ENCODE results near the gene PLEKHG1. TPM values are rescaled to one million over a fixed set of nuclear protein-coding genes. Genes with fewer than 3 reads are reported as not detected.

The PLEKHG1 gene
- total RNA-seq, 2 experiments from 2014 or later: 0.76 to 1.8 TPM

DNA sequence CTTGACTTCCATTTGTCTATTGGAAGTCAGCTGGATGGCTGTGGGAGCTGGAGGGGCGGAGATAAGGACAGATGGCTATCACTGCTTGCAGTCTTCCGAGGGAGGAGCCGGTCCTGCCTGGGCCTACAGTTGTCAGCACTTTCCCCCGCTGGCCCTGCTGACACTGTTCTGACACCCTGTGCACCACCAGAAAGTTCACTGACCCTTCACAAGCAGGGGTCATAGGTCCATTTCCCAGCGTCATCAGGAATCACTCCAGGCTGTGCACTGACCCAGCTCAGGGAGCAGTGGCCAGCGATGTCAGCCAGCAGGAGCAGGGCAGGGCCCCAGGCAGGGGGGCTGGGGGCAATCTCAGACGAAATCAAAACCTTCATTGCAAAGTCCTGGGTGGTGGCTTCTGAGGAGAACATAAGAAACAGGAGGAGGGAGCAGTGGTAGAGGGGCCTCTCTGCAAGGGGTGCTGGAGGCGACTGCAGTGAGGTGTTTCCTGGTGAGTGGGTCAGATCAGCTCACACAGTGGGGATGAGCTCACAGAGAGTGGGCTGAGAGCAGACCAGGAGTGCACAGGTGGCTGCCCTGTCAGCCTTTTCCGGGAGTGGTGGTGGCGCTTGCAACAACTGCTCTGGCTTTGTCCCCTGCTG lies 26.5 kb upstream of the PLEKHG1 start:
- Mint-ChIP-seq H3K9me3 (ENCODE audit: insufficient read depth) (no peaks in the 10 kb centered on the region), H3K4me3 (no peak overlapping the region), H3K27me3 (ENCODE audit: low read depth) (peaks cover 28% of the 10 kb centered on the region), H3K36me3 (ENCODE audit: low read depth) (no peaks in the 10 kb centered on the region), H3K27ac (no peak overlapping the region), H3K4me1 (ENCODE audit: low read depth) (peaks cover 2% of the 10 kb centered on the region)
- ChIA-PET POLR2A (no interaction called here), CTCF (no interaction called here)
- ATAC-seq (no peak), DNase-seq (no peak)

DNA sequence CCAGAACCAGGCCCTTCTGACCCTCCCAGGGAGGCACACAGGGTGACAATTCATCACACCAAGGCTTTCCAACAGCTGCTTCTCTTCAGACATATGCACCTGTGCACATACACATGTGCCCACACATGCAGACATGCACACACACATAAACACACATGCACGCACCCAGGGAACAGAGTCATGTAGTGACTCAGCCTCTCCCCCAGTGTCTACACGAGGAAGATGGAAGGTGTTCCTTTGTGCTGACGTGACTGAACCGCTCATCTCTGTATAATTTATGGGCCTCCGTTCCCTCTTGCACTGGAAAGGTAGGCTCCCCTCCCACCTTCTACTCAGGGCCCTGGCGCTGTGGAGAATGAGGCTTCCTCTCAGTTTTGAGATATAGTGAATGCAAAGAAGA lies 23.8 kb upstream of the PLEKHG1 start:
- no peaks in the 10 kb centered on the region for H3K9me3 Mint-ChIP-seq (ENCODE audit: insufficient read depth)
- POLR2A ChIA-PET: no interaction called here
- no peaks in the 10 kb centered on the region for H3K36me3 Mint-ChIP-seq (ENCODE audit: low read depth)
- H3K27ac Mint-ChIP-seq: no peak overlapping the region
- ATAC-seq: no peak
- DNase-seq: no peak
- CTCF ChIA-PET: no interaction called here
- H3K27me3 Mint-ChIP-seq (ENCODE audit: low read depth): peaks cover 20% of the 10 kb centered on the region
- H3K4me1 Mint-ChIP-seq (ENCODE audit: low read depth): peaks cover 2% of the 10 kb centered on the region
- no peak overlapping the region for H3K4me3 Mint-ChIP-seq

DNA sequence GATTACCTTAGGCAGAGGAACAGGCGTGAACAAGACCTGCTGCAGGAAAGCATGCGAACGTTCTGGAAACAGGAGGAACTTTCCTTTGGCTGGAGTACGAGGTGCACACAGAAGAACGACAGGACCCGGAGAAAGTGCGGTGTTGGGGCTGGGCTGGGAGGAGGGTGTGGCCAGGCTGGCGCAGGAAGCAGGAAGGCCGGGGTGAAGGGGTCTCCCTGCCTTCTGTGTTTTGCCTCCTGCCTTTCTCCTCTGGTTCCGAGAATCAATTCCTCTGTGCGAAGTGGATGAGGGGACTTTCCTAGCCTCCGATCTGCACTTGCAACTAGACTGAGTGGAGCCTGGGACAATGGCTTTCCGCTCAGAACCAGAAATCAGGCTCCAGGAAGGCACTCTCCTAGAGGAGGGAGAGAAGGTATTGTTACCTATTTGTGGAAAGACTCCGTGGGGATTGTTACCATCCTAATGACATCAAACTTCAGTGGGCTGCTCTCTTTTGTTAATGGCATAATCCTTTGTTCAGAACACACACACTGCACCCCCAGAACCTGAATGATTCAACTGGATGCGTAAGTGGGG lies 22.9 kb upstream of the PLEKHG1 start:
- ChIA-PET CTCF (no interaction called here), POLR2A (no interaction called here)
- Mint-ChIP-seq H3K4me3 (no peak overlapping the region), H3K9me3 (ENCODE audit: insufficient read depth) (no peaks in the 10 kb centered on the region), H3K27me3 (ENCODE audit: low read depth) (peaks cover 19% of the 10 kb centered on the region), H3K27ac (no peak overlapping the region), H3K36me3 (ENCODE audit: low read depth) (no peaks in the 10 kb centered on the region), H3K4me1 (ENCODE audit: low read depth) (peaks cover 2% of the 10 kb centered on the region)
- DNase-seq: no peak
- no peak for ATAC-seq

DNA sequence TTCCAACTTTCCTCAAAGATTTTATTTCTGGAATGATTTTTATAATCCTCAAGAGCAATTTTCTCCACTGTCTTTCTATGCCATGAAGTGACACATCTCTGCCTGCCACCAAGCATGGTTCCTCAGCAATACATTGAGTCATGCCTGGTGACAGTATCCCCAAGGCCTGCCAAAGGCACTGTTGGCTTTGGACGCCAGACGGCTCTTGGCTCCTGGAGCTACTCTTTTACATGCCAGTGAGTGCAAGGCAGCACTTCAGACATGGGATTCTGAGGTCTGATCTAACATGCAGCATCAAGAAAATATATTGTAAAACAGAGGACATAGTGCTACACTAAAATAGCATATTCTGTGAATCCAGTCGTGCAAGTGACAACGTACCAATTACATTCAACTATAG lies 20.1 kb upstream of the PLEKHG1 start:
- ATAC-seq (no peak), DNase-seq (no peak)
- no peaks in the 10 kb centered on the region for H3K36me3 Mint-ChIP-seq (ENCODE audit: low read depth)
- H3K4me3 Mint-ChIP-seq: no peak overlapping the region
- peaks cover 1% of the 10 kb centered on the region for H3K27me3 Mint-ChIP-seq (ENCODE audit: low read depth)
- ChIA-PET POLR2A (no interaction called here), CTCF (no interaction called here)
- peaks cover under 1% of the 10 kb centered on the region for H3K4me1 Mint-ChIP-seq (ENCODE audit: low read depth)
- H3K9me3 Mint-ChIP-seq (ENCODE audit: insufficient read depth): no peaks in the 10 kb centered on the region
- H3K27ac Mint-ChIP-seq: no peak overlapping the region

DNA sequence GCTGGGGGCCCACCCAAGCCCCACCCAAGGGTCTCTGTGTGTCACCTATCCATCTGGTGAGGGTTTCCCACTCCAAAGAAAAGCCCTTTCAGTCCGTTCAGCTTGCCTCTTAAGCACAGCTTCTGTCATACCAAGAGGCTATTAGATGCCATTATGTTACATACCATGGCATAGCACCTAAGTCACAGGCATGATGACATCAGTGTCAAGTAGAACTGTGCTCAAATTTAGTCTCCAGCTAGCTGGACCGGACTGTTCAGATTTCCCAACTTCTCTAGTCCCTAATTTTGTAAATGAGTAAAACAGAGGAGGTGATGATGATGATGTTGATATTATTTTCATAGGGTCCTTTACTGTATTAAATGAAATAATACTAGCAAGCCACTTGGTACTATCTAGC lies 19.2 kb upstream of the PLEKHG1 start:
- Mint-ChIP-seq H3K36me3 (ENCODE audit: low read depth) (no peaks in the 10 kb centered on the region), H3K27ac (no peak overlapping the region), H3K4me1 (ENCODE audit: low read depth) (no peaks in the 10 kb centered on the region), H3K4me3 (no peak overlapping the region), H3K9me3 (ENCODE audit: insufficient read depth) (no peaks in the 10 kb centered on the region), H3K27me3 (ENCODE audit: low read depth) (no peaks in the 10 kb centered on the region)
- ATAC-seq (no peak), DNase-seq (no peak)
- CTCF ChIA-PET: no interaction called here
- POLR2A ChIA-PET: no interaction called here

DNA sequence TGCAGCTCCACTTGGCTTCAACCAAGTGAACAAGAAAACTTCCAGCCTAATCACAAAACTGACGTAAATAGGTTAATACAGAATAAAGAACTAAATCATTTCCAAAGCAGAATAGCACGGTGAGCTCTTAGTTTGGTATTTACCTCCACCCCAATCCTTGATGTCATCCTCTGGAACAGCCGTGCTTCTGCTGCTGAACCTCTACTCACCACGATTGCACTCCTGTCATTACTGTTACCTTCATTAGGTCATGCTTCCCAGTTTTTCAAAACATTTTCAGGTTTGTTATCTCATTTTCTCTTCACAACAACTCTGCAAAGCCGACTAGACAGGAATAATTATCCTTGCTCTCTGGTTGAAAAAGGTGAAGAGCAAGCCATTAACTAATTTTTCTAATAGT lies 15.6 kb upstream of the PLEKHG1 start:
- H3K4me3 Mint-ChIP-seq: no peak overlapping the region
- CTCF ChIA-PET: no interaction called here

DNA sequence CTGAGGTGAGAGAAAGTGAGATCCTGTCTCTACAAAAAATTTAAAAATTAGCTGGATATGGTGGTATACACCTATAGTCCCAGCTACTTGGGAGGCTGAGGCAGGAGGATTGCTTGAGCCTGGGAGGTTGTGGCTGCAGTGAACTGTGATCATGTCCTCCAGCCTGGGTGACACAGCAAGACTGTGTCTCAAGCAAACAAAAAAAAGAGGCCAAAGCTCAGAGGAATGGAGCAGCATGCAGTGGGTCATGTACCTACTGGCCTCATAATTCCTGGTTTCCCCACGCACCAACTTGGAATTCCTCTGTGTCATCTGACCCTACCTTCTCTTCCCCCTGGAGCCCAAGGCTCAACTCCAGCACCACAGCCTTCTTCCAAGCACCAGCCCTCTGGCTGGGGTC lies 15.1 kb upstream of the PLEKHG1 start:
- Mint-ChIP-seq H3K27me3 (ENCODE audit: low read depth) (peaks cover 4% of the 10 kb centered on the region), H3K9me3 (ENCODE audit: insufficient read depth) (no peaks in the 10 kb centered on the region), H3K4me1 (ENCODE audit: low read depth) (no peaks in the 10 kb centered on the region), H3K4me3 (no peak overlapping the region), H3K27ac (no peak overlapping the region), H3K36me3 (ENCODE audit: low read depth) (no peaks in the 10 kb centered on the region)
- no peak for ATAC-seq
- POLR2A ChIA-PET: no interaction called here
- no peak for DNase-seq
- CTCF ChIA-PET: no interaction called here

More for the DNA sequence above, 15.6 kb upstream of the PLEKHG1 start:
- POLR2A ChIA-PET: no interaction called here
- H3K4me1 Mint-ChIP-seq (ENCODE audit: low read depth): no peaks in the 10 kb centered on the region
- no peak for DNase-seq
- H3K36me3 Mint-ChIP-seq (ENCODE audit: low read depth): no peaks in the 10 kb centered on the region
- H3K27ac Mint-ChIP-seq: no peak overlapping the region
- ATAC-seq: no peak
- H3K27me3 Mint-ChIP-seq (ENCODE audit: low read depth): peaks cover 2% of the 10 kb centered on the region
- no peaks in the 10 kb centered on the region for H3K9me3 Mint-ChIP-seq (ENCODE audit: insufficient read depth)

DNA sequence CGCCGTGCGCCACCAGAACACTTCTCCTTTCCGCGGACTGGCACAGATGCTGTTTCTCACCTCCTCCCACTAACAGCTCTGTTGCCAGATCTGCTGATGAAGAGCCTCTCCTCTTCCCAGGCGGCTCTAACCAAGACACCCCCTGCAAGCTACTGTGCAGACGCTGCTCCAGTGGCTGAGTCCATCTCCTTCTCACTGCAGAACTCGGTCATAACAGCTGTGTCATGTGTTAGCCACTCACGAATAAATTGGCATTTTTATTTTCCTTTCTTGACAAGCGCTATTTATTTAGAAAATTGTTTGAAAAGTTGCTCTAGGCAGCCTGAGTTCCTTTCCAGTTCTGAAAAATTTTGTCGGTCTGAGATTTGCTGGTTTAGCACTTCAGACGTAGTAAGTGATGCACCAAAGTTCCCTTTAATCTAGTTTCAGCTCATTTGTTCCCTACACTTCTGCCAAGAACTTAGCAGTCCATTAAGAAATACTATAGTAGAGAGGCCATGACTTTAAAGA lies 12.8 kb upstream of the PLEKHG1 start:
- Mint-ChIP-seq H3K27ac (no peak overlapping the region), H3K4me3 (no peak overlapping the region), H3K27me3 (ENCODE audit: low read depth) (peaks cover 9% of the 10 kb centered on the region), H3K4me1 (ENCODE audit: low read depth) (no peaks in the 10 kb centered on the region), H3K36me3 (ENCODE audit: low read depth) (no peaks in the 10 kb centered on the region), H3K9me3 (ENCODE audit: insufficient read depth) (no peaks in the 10 kb centered on the region)
- DNase-seq (no peak), ATAC-seq (no peak)
- CTCF ChIA-PET: no interaction called here
- POLR2A ChIA-PET: no interaction called here

DNA sequence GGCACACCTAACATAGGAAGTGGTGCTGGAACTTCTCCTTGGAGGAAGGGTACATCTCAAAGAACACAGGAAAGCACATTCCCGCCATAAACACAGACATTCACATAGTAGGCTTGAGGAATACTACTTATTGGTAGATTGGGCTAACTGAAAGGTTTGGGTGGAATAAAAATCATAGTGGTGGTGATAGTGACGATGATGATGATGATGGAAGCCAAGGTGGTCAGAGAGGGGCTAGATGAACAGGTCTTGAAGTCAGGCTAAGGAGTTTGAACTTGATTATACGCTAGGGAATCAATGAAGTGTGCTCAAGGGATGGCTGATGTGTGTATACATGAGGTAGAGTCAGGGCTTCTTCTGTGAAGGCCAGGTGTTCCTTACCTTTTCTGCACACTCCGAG lies 12.0 kb upstream of the PLEKHG1 start:
- Mint-ChIP-seq H3K4me3 (no peak overlapping the region), H3K27me3 (ENCODE audit: low read depth) (peaks cover 14% of the 10 kb centered on the region), H3K9me3 (ENCODE audit: insufficient read depth) (no peaks in the 10 kb centered on the region), H3K36me3 (ENCODE audit: low read depth) (no peaks in the 10 kb centered on the region), H3K27ac (no peak overlapping the region), H3K4me1 (ENCODE audit: low read depth) (no peaks in the 10 kb centered on the region)
- CTCF ChIA-PET: no interaction called here
- ATAC-seq: no peak
- no peak for DNase-seq
- POLR2A ChIA-PET: no interaction called here

DNA sequence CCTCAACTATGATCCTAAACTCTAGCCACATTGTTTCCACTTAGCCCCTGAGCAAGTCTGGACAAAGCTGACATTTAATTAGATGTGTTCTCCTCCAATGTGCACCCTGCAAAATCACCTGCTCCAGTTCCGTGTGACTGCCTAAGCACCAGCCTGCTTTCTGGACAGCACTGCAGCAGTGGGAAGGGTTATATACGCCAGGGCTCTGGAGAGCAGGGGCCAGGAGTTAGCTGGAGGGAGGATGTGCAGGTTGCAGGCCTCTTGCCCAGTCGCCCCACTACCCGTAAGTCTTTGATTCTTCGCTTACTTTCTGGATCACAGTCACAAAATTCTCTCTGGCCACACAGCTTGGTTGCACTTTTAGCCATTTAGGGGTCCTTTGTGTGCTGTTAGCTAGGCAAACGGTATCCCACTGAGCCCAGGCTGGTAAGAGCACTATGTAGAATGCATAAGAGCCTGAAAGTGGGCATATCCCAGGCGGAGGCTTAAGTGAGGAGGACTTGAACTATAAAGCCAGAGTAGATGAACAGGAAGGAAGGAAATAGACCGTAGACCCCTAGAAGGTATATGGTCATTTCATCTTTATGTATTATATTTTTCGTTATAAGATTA lies 10.7 kb upstream of the PLEKHG1 start:
- no peaks in the 10 kb centered on the region for H3K36me3 Mint-ChIP-seq (ENCODE audit: low read depth)
- H3K27ac Mint-ChIP-seq: no peak overlapping the region
- CTCF ChIA-PET: no interaction called here
- POLR2A ChIA-PET: no interaction called here
- no peak for DNase-seq
- H3K9me3 Mint-ChIP-seq (ENCODE audit: insufficient read depth): no peaks in the 10 kb centered on the region
- ATAC-seq: no peak
- peaks cover 16% of the 10 kb centered on the region for H3K27me3 Mint-ChIP-seq (ENCODE audit: low read depth)
- H3K4me1 Mint-ChIP-seq (ENCODE audit: low read depth): no peaks in the 10 kb centered on the region
- H3K4me3 Mint-ChIP-seq: no peak overlapping the region

DNA sequence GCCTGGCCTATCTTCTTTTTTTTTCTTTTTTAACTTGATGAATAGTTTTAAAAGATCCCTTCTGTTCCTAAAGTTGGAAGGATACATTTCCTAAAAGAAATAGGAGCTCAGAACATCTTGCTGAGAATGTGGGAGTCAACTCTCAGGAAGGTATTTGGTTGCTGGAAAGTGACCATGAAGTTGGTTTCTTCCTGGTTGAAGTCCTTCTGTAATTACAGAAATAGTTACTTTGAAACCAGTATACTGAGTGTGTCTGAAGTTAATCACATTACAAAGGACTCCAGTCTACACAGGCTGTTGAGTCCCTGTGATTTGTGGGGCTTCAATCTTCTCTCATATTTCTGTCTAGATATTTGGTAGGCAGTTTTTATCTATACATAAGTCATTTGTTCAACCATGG lies 9.8 kb upstream of the PLEKHG1 start:
- ATAC-seq (no peak), DNase-seq (no peak)
- H3K27ac Mint-ChIP-seq: no peak overlapping the region
- ChIA-PET CTCF (no interaction called here), POLR2A (no interaction called here)
- H3K27me3 Mint-ChIP-seq (ENCODE audit: low read depth): peaks cover 16% of the 10 kb centered on the region
- H3K4me1 Mint-ChIP-seq (ENCODE audit: low read depth): peaks cover 2% of the 10 kb centered on the region
- no peak overlapping the region for H3K4me3 Mint-ChIP-seq
- no peaks in the 10 kb centered on the region for H3K36me3 Mint-ChIP-seq (ENCODE audit: low read depth)
- no peaks in the 10 kb centered on the region for H3K9me3 Mint-ChIP-seq (ENCODE audit: insufficient read depth)

DNA sequence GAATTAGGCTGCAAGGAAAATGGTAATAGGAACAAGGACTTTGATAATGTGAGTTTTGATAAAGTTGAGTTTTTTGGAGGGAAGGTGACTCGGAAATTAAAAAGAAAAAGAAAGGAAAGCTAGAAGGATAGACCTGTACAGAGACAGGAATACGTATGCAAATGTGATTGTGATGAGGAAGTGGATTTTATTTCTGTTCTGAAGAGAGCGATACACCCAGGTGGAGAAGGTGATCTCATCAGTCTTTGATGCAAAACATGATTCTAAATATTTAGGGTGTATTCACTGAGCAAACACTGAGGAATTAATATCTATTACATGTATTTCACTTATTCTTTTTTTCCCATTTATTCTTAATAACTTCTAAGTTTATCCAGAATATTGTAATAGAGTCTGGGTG lies 9.2 kb upstream of the PLEKHG1 start:
- H3K4me1 Mint-ChIP-seq (ENCODE audit: low read depth): peaks cover 4% of the 10 kb centered on the region
- CTCF ChIA-PET: no interaction called here
- DNase-seq (no peak), ATAC-seq (no peak)
- H3K27me3 Mint-ChIP-seq (ENCODE audit: low read depth): peaks cover 16% of the 10 kb centered on the region
- H3K36me3 Mint-ChIP-seq (ENCODE audit: low read depth): no peaks in the 10 kb centered on the region
- POLR2A ChIA-PET: no interaction called here
- no peak overlapping the region for H3K27ac Mint-ChIP-seq
- no peak overlapping the region for H3K4me3 Mint-ChIP-seq
- H3K9me3 Mint-ChIP-seq (ENCODE audit: insufficient read depth): no peaks in the 10 kb centered on the region
